Uterus (tissue), 4 donors: ENCODE measurements around the gene IBTK. TPM values are rescaled to one million over a fixed set of nuclear protein-coding genes. Genes with fewer than 3 reads are reported as not detected.
"Not testable (repeated sequence)": the region's sequence is repeated elsewhere in the genome, so short reads cannot be mapped to it uniquely, and the experiment has no call there.

Source experiments
- DNase-seq, 2 donors: peaks; one replicate each; pipeline ENCODE4 v3.0.0-alpha.2; 2019 to 2020
- H3K27ac ChIP-seq, 2 donors: fragments of 200-600 bp; sonication (generic); 1 replicate in 1 of 2; 2 replicates in 1 of 2; pipeline ENCODE4 v1.5.1; 2016 to 2018
- H3K27me3 ChIP-seq, 2 donors: fragments of 200-600 bp; sonication (generic); one replicate each; pipeline ENCODE4 v1.5.1; 2018 to 2019; ENCODE audit warnings: control low read depth in 1 of 2
- H3K36me3 ChIP-seq, 2 donors: fragments of 200-600 bp; sonication (generic); one replicate each; pipeline ENCODE4 v1.5.1; 2019; ENCODE audit warnings: control low read depth in 1 of 2
- H3K4me1 ChIP-seq, 2 donors: fragments of 200-600 bp; sonication (generic); one replicate each; pipeline ENCODE4 v1.5.1; 2018 to 2019; ENCODE audit warnings: control low read depth in 1 of 2
- H3K4me3 ChIP-seq, 2 donors: fragments of 200-600 bp; sonication (generic); 1 replicate in 1 of 2; 2 replicates in 1 of 2; pipeline ENCODE4 v1.5.1; 2018 to 2019; ENCODE audit warnings: mild to moderate bottlenecking in 1 of 2
- H3K9me3 ChIP-seq, 2 donors: fragments of 200-600 bp; sonication (generic); one replicate each; pipeline ENCODE4 v1.5.1; 2019; ENCODE audit warnings: control low read depth in 1 of 2
- CTCF ChIP-seq, 4 experiments: fragments of 200-600 bp in 2 of 4; fragments of 450-650 bp in 2 of 4; sonication (generic) in 2 of 4; IDR thresholded peaks; one replicate each; pipeline ENCODE4 v1.5.1; 2016 to 2019; ENCODE audit warnings: antibody characterized with exemption in 4 of 4, mild to moderate bottlenecking in 2 of 4, moderate library complexity in 1 of 4
- POLR2A ChIP-seq, 2 donors: fragments of 450-650 bp; IDR thresholded peaks; one replicate each; pipeline ENCODE4 v1.6.1; 2016; ENCODE audit warnings: antibody characterized with exemption in 2 of 2, mild to moderate bottlenecking in 1 of 2, moderate library complexity in 1 of 2
- intact Hi-C: fragments of 100-400 bp; cut with DNase I; formaldehyde crosslinking; loops from one replicate; pipeline ENCODE4 v1.15.1; 2023; ENCODE audit warnings: low total_unique reads
- total RNA-seq, 4 donors: library from RNA; depleted of rRNA in 3 of 4; stranded (reverse); fragments of >200 nt in 3 of 4; gene quantifications; one replicate each; pipeline versions ENCODE4 v1.1.0 to v1.2.4, GENCODE V29; 2014 to 2023
- donor health status: DM: yes; HTN: yes; CAD: no.

IBTK gene
- total RNA-seq, 4 donors from 2014 or later, result 17.7 to 82.6 (median 34.3) TPM

GRCh38 chr6:82205930-82206392, 41.6 kb downstream of the IBTK start:
- no peak for TF ChIP-seq CTCF (IDR thresholded peaks at IDR 0.05)
- no peak for TF ChIP-seq POLR2A (IDR thresholded peaks at IDR 0.05)
- Histone ChIP-seq H3K9me3 (no peaks in the 10 kb centered on the region), H3K36me3 (no peaks in the 10 kb centered on the region), H3K27ac (peak overlapping the region in 1 of 2 donors; percentile 47), H3K4me3 (no peak overlapping the region), H3K4me1 (no peaks in the 10 kb centered on the region), H3K27me3 (no peaks in the 10 kb centered on the region)
- no peak for DNase-seq
- intact Hi-C loops, result no loop called here

DNA sequence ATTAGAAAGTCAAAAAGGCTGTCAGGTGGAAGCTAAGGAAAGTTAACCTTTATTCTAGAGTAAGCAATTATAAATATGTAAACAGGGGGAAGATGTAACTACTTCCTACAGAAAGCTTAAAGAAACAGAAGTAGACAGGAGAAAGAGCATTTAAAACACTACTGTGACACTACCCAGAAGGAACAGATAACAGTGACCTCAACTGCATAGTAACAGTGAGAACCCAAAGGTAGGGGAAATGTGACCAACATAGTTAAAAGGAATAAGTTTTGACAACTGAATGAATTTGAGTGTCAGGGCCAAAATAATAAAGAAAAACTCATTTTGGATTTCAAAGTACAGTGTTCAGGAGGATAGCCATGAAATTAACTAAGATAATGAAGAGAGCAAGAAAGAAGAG, 43.5 kb downstream of the IBTK start:
- no peaks in the 10 kb centered on the region for H3K4me1 ChIP-seq
- H3K27me3 ChIP-seq, result no peaks in the 10 kb centered on the region
- H3K9me3 ChIP-seq, result no peaks in the 10 kb centered on the region
- intact Hi-C loops, result no loop called here
- H3K4me3 ChIP-seq, result no peak overlapping the region
- TF ChIP-seq CTCF (IDR thresholded peaks at IDR 0.05) (no peak), POLR2A (IDR thresholded peaks at IDR 0.05) (no peak)
- H3K36me3 ChIP-seq, result peaks cover 0 to 2% of the 10 kb centered on the region in 2 donors
- no peak overlapping the region for H3K27ac ChIP-seq
- no peak for DNase-seq

DNA sequence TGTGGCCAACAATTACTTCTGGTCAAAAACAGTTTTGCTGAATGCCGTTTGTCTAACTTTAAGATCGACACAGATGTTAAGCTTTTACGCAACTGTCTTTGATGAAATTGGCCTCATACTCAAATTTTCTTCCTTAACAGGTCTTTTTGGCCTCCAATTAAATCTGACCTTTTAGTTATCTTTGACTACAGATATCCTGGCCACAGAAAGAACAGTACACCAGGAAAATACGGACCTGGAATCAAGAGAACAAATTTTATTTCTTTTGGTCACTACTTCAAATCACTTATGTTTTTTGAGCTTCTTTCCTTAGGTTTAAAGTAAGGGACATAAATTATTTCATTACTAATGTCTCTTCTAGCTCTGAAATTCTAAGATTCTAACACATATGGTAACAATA, 49.8 kb downstream of the IBTK start:
- intact Hi-C loops, result no loop called here
- no peak for TF ChIP-seq POLR2A (IDR thresholded peaks at IDR 0.05)
- TF ChIP-seq CTCF (IDR thresholded peaks at IDR 0.05), result no peak
- H3K36me3 ChIP-seq, result peaks cover 0 to 4% of the 10 kb centered on the region in 2 donors

DNA sequence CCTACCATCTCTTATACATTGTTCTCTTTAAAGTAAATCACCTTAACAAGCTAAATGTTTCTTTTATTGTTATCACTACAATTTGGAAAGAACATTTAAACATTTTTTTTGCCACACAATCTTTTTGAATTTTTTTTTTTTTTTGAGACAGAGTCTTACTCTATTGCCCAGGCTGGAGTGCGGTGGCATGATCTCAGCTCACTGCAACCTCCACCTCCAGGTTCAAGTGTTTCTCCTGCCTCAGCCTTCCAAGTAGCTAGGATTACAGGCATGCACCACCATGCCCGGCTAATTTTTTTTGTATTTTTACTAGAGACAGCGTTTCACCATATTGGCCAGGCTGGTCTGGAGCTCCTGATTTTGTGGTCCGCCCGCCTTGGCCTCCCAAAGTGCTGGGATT, 50.3 kb downstream of the IBTK start:
- H3K4me3 ChIP-seq, H3K4me1 ChIP-seq, DNase-seq, H3K27me3 ChIP-seq, intact Hi-C loops, H3K9me3 ChIP-seq, H3K27ac ChIP-seq, H3K36me3 ChIP-seq: not testable (repeated sequence)

More for the DNA sequence above, 49.8 kb downstream of the IBTK start:
- Histone ChIP-seq H3K9me3 (no peaks in the 10 kb centered on the region), H3K4me3 (no peak overlapping the region), H3K27me3 (no peaks in the 10 kb centered on the region), H3K27ac (no peak overlapping the region), H3K4me1 (no peaks in the 10 kb centered on the region)
- DNase-seq, result no peak

GRCh38 chr6:82196161-82196560, 51.4 kb downstream of the IBTK start:
- no peak overlapping the region for H3K27ac ChIP-seq
- H3K9me3 ChIP-seq, result no peaks in the 10 kb centered on the region
- H3K36me3 ChIP-seq, result peaks cover 4% of the 10 kb centered on the region in 2 donors
- no peak for DNase-seq
- no peaks in the 10 kb centered on the region for H3K27me3 ChIP-seq
- no peaks in the 10 kb centered on the region for H3K4me1 ChIP-seq
- TF ChIP-seq CTCF (IDR thresholded peaks at IDR 0.05) (no peak), POLR2A (IDR thresholded peaks at IDR 0.05) (no peak)
- H3K4me3 ChIP-seq, result no peak overlapping the region
- intact Hi-C loops, result no loop called here

GRCh38 chr6:82195619-82196018, 51.9 kb downstream of the IBTK start:
- DNase-seq, result no peak
- peaks cover 4% of the 10 kb centered on the region in 2 donors for H3K36me3 ChIP-seq
- no peaks in the 10 kb centered on the region for H3K9me3 ChIP-seq
- no peaks in the 10 kb centered on the region for H3K27me3 ChIP-seq
- intact Hi-C loops, result no loop called here
- TF ChIP-seq CTCF (IDR thresholded peaks at IDR 0.05), result no peak
- no peak for TF ChIP-seq POLR2A (IDR thresholded peaks at IDR 0.05)
- no peaks in the 10 kb centered on the region for H3K4me1 ChIP-seq
- no peak overlapping the region for H3K27ac ChIP-seq
- no peak overlapping the region for H3K4me3 ChIP-seq
